Subcutaneous adipose tissue (tissue), 4 donors: ENCODE data around the gene PDE11A. TPM values are rescaled to one million over a fixed set of nuclear protein-coding genes. Genes with fewer than 3 reads are reported as not detected.

Source experiments
- total RNA-seq, 4 donors: library from RNA; depleted of rRNA; stranded (reverse); fragments of >200 nt; gene quantifications; one replicate each; pipeline ENCODE4 v1.1.0, GENCODE V29; 2016
- TF ChIP-seq, protein P1 (sequence below): fragments of 450-650 bp; IDR thresholded peaks from one replicate; pipeline ENCODE4 v1.5.1; 2016; ENCODE audit warnings: low read depth, mild to moderate bottlenecking, control low read depth, antibody characterized with exemption, moderate library complexity

PDE11A gene
- total RNA-seq, 4 donors from 2014 or later, result 0.33 to 1.2 (median 1.1) TPM; not detected in 1

DNA sequence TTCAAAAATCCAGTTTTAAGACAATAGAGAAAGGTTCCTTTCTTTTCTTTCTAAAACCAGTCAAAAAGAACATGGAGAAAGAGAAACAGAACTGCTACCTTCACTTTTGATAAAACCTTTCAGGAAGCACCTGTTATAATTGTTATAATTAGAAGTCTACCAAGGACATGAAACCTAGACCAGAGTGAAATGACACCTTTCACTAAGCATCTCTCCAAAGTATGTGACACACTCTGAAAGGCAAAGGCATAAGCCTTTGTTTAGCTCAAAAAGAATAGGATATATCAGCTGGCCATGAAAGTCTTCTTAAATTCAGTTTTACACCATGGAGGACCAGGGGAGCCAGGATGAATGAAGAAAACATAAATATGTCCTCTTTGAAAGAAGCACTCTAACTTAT is 20.9 kb upstream of the PDE11A start:
- TF ChIP-seq, protein P1, sequence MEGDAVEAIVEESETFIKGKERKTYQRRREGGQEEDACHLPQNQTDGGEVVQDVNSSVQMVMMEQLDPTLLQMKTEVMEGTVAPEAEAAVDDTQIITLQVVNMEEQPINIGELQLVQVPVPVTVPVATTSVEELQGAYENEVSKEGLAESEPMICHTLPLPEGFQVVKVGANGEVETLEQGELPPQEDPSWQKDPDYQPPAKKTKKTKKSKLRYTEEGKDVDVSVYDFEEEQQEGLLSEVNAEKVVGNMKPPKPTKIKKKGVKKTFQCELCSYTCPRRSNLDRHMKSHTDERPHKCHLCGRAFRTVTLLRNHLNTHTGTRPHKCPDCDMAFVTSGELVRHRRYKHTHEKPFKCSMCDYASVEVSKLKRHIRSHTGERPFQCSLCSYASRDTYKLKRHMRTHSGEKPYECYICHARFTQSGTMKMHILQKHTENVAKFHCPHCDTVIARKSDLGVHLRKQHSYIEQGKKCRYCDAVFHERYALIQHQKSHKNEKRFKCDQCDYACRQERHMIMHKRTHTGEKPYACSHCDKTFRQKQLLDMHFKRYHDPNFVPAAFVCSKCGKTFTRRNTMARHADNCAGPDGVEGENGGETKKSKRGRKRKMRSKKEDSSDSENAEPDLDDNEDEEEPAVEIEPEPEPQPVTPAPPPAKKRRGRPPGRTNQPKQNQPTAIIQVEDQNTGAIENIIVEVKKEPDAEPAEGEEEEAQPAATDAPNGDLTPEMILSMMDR, result no peak

DNA sequence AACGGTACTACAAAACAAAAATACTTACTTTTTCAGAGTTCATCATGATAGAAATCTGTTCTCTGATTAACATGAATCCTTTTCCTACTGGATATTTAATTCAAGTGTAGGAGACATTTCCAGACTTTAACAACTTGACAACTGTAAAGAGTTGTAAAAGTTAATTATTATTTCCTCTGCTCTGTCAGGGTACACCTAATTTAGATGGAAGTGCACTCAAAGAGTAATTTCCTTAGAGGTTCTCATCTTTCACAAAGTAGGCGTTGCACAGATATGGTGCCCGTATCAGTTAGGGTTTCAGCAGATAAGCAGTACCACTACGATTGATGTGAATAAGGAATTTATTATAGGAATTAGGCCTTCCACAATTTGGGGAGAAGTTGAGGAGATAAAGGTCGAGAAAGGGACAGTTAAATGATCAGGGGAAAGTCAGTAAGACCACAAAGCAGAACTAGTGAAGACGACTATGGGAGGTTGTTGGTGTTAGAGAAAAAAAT is 16.2 kb upstream of the PDE11A start:
- TF ChIP-seq, protein P1, result no peak

DNA sequence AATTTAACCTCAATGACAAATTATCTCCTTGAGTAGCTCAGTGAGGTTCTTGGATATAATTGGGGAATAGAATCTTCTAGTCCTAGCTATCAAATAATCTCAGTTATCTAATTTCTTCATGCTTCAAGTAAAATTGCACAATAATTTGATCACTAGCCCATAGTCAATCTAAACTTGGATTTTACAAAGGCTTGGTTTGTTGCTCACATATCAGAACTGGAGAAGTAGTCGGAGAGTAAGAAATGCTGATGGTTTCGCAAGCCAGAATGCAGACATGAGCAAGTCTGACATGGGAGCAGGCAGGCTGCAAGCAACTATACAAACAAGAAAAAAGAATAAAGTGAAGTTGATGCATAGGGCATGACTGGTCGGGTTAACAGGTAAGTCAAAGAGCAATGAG is 11.7 kb upstream of the PDE11A start:
- TF ChIP-seq, protein P1, result no peak

DNA sequence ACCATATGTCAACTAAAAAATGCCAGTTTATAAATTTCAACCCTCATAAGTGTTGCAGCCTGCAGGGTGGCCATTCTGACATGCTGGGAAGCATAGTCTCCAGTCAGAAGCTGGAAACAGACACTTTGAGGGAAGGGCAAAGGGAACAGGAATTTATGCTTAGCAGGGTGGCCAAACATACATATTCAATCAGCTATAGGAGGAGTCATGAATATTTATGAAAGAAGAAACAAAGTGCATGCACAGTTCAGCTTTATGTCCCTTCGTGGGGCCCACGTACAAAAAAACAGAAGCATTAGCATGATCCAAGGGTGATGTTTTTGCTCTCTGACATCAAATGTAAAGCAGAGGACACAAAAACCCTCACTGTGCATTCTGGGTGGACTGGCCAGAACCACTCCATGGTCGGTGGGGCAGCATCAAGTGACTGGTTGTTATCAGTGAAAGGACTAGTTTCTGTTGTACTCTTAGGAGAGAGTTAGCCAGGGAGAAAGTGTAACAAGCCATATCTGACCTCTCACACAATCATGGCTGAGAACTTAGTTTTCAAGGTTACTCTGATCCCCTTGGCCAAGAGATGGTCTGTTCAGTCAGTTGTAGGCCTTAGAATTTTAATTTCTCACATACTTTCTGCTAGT is 9.9 kb upstream of the PDE11A start:
- TF ChIP-seq, protein P1, result no peak

DNA sequence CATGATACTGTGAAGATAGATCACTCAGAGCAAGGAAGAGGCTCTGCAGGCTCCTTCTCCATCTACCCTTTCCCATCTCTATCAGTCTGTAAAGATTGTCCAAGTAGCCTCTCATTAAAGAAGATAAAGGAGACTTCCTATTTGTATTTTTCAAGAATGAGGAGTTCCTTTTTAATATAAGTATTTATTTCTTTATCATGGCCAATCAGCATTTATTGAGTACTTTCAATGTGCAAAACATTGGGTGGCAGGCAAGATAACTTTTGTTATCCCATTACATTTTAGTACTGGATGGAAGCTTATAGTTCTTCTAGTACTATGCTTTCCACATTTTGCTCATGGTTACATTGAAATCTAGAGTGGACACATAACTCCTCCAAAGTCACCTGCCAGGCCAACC is 3.6 kb upstream of the PDE11A start:
- TF ChIP-seq, protein P1, result no peak

DNA sequence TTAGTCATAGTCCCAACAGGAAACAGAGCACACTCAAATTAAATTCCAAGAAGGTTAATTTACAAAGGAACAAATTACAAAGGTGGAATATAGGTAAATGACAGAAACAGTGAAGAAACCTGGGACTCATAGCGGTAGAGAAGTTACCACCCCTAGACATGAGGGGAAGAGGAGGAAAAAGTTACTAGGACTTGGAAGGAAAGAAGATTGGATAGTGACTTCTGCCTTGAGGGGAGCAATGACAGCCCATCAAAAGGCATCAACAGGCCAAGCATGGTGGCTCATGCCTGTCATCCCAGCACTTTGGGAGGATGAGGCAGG is 2.4 kb upstream of the PDE11A start:
- TF ChIP-seq, protein P1, result no peak

DNA sequence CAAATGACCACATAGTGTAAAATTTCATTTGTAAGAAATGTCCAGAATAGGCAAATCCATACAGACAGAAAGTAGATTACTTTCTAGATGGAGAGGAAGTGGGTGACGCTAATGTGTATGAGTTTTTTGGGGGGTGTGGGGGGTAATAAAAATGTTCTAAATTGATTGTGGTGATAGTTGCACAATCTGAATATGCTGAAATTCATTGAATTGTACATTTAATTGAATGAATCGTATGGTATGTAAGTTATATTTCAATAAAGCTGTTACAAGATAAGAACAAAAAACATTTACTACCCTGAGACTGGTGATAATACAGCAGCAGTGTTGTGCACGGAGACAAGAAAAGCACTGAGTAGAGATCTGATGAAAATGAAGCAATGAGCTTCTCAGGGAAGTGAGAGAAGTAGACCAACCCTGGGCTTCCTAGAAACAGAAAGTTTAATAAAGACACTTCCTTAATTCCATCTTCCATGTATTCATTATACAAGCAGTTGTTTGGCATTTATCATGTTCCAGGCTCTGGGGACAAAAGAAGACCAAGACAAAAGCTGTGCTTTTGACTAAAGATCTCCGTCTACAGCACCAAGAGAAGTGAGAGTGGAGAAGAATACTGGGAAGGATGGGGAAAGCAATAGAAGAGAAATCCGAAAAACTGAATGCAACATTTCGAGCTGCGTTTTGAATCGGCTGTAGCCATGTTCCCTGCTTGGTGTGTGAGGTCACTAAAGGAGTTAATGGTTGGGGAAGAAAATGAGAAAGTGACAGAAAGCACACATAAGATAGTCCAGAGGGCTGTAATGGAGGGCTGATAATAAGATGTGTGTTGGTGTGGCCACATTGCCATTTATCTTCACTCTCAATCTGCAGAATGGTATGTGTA is 1.8 kb upstream of the PDE11A start:
- TF ChIP-seq, protein P1, result no peak
